Measurements from ENCODE around the gene NMD3. TPM values are rescaled to one million over a fixed set of nuclear protein-coding genes. Genes with fewer than 3 reads are reported as not detected.

NMD3 gene
- total and polyA plus RNA-seq, 2 of the 4 experiments (the other 2 are of a cell fraction) = 33.8 to 95.0 TPM

- Histone ChIP-seq H3K27ac (ENCODE audit: insufficient read depth, low read length) (no peak overlapping the region), H3K4me1 (ENCODE audit: control insufficient read depth, insufficient read depth, low read length) (no peaks in the 10 kb centered on the region), H3K9ac (ENCODE audit: low read depth, low read length) (no peak overlapping the region), H2BK20ac (ENCODE audit: low read depth, low read length) (no peak overlapping the region), H3K4ac (ENCODE audit: low read depth, low read length) (no peak overlapping the region), H2AK9ac (replicated peaks; ENCODE audit: low read depth, low read length, poor library complexity) (no peak overlapping the region), H3K56ac (ENCODE audit: extremely low read depth, insufficient read depth, low read length) (no peak overlapping the region), H4K8ac (ENCODE audit: low read depth in 2 of 2, low read length in 2 of 2) (no peak overlapping the region), H3K27me3 (ENCODE audit: control insufficient read depth, insufficient read depth, low read length) (no peaks in the 10 kb centered on the region), H4K20me1 (ENCODE audit: insufficient read depth, low read length) (no peaks in the 10 kb centered on the region), H2BK5ac (ENCODE audit: low read depth, low read length, poor library complexity, severe bottlenecking) (no peak overlapping the region), H3K36me3 (ENCODE audit: control insufficient read depth, insufficient read depth, low read length) (no peaks in the 10 kb centered on the region), H2BK120ac (ENCODE audit: low read depth, low read length) (no peak overlapping the region), H3K9me1 (ENCODE audit: insufficient read depth, low read length) (0 out of 2 replicates have a peak, but pooled peaks cover 2% of the 10 kb centered on the region), H4K91ac (ENCODE audit: insufficient read depth, low read depth, low read length) (no peak overlapping the region), H2AFZ (replicated peaks; ENCODE audit: low read length, poor library complexity) (no peak overlapping the region), H3K4me3 (ENCODE audit: insufficient read depth, low read depth, low read length) (no peak overlapping the region), H4K5ac (ENCODE audit: low read depth, low read length) (no peak overlapping the region), H3K23ac (ENCODE audit: low read depth, low read length) (no peak overlapping the region), H2BK15ac (ENCODE audit: low read depth, low read length) (no peak overlapping the region), H3K14ac (replicated peaks; ENCODE audit: low read depth, low read length) (no peak overlapping the region), H3K79me1 (ENCODE audit: low read depth in 1 of 2, low read length in 2 of 2) (no peaks in the 10 kb centered on the region), H2AK5ac (ENCODE audit: low read depth, low read length) (no peak overlapping the region), H3K9me3 (ENCODE audit: control insufficient read depth, insufficient read depth, low read length) (no peaks in the 10 kb centered on the region), H3K4me2 (ENCODE audit: low read depth, low read length) (no peak overlapping the region), H3K18ac (ENCODE audit: low read depth, low read length) (no peak overlapping the region)
- ATAC-seq (ENCODE audit: low read depth) (no peak), DNase-seq (no peak)
- ChIA-PET CTCF (no interaction called here), POLR2A (ENCODE audit: unreplicated experiment) (no interaction called here)
- dilution Hi-C loops (cut with HindIII; ENCODE audit: low sequenced_read_pairs, unreplicated experiment) = no loop called here
- TF ChIP-seq MAZ (IDR thresholded peaks at IDR 0.05; ENCODE audit: borderline replicate concordance, low read depth, low read length) = no peak
- no peak for TF ChIP-seq USF2 (IDR thresholded peaks at IDR 0.05; ENCODE audit: low read depth, low read length)
- TF ChIP-seq MXI1 (IDR thresholded peaks at IDR 0.05; ENCODE audit: borderline replicate concordance, low read depth, low read length) = no peak
- TF ChIP-seq MAFK (IDR thresholded peaks at IDR 0.05; ENCODE audit: low read depth, low read length) = no peak
- in situ Hi-C loops (cut with MboI; ENCODE audit: low sequenced_read_pairs) = no loop called here
- no TSS peak for BruUV-seq (replicated peaks)
- intact Hi-C loops (cut with micrococcal nuclease) = no loop called here
These were observed 74.2 kb downstream of the NMD3 start for GRCh38 chr3:161295325-161295724.
